Mucosa of stomach (tissue), 1 donor: Measurements from ENCODE around the gene DHX36.

Experiments used
- H3K27me3 ChIP-seq: one replicate; pipeline ENCODE4 v1.7.0; 2013; ENCODE audit warnings: mild to moderate bottlenecking, low read length; ENCODE audit not compliant: control insufficient read depth, insufficient read depth
- H3K36me3 ChIP-seq: one replicate; pipeline ENCODE4 v1.7.0; 2013; ENCODE audit warnings: low read length; ENCODE audit not compliant: control insufficient read depth, insufficient read depth
- H3K4me1 ChIP-seq: one replicate; pipeline ENCODE4 v1.7.0; 2013; ENCODE audit warnings: mild to moderate bottlenecking, low read length; ENCODE audit not compliant: control insufficient read depth, insufficient read depth
- H3K4me3 ChIP-seq: one replicate; pipeline ENCODE4 v1.7.0; 2013; ENCODE audit warnings: low read length
- H3K9ac ChIP-seq: one replicate; pipeline ENCODE4 v1.7.0; 2013; ENCODE audit warnings: mild to moderate bottlenecking, low read length, moderate library complexity
- H3K9me3 ChIP-seq: one replicate; pipeline ENCODE4 v1.7.0; 2013; ENCODE audit warnings: mild to moderate bottlenecking, low read length, moderate library complexity; ENCODE audit not compliant: control insufficient read depth
- donor health status: Pancreatic carcinoma.

The DHX36 gene

GRCh38 chr3:154275965-154276364 lies 48.3 kb downstream of the DHX36 start:
- no peak overlapping the region for H3K4me3 ChIP-seq
- H3K27me3 ChIP-seq, result no peaks in the 10 kb centered on the region
- H3K9me3 ChIP-seq, result no peaks in the 10 kb centered on the region
- peaks cover 4% of the 10 kb centered on the region for H3K4me1 ChIP-seq
- H3K36me3 ChIP-seq, result peaks cover 3% of the 10 kb centered on the region
- no peak overlapping the region for H3K9ac ChIP-seq

DNA sequence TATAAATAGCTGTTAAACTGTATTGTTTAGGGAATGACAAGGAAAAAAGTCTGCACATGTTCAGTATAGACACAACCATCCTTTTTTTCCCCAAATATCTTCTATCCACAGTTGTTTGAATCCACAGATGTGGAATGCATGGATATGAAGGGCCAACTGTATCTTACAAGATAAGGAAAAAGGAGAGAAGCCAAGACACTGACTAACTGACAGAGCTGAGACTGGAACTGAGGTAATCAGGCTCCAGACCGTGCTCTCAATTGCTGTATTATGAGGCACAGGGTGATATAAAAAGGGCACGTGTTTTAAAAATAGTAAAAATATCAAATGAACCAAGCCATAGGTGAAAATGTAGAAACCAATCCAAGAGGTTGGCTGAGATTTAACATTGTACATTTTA lies 49.0 kb downstream of the DHX36 start:
- Histone ChIP-seq H3K27me3 (no peaks in the 10 kb centered on the region), H3K9ac (no peak overlapping the region), H3K9me3 (no peaks in the 10 kb centered on the region), H3K4me1 (no peaks in the 10 kb centered on the region), H3K4me3 (no peak overlapping the region), H3K36me3 (peaks cover 3% of the 10 kb centered on the region)

DNA sequence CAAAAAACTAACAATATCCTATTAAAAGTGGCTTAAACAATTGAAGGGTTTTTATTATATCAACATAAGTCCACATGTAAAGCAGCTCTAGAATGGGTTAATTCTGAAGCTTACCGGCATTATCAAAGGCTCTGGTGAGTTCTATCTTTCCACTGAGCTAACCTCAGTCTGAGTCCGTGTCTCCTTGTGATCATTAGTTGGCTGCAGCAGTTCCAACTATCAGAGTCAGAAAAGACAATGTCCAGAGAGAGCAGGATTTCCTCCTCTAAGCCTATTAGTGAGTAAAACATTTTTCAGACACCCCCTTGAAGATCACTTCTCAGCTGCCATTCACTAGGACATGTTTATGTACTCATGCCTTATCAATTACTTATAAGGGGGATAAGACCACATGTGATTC lies 49.9 kb downstream of the DHX36 start:
- Histone ChIP-seq H3K9ac (no peak overlapping the region), H3K27me3 (no peaks in the 10 kb centered on the region), H3K36me3 (peaks cover 3% of the 10 kb centered on the region), H3K4me3 (no peak overlapping the region), H3K4me1 (no peaks in the 10 kb centered on the region), H3K9me3 (no peaks in the 10 kb centered on the region)

- no peak overlapping the region for H3K9ac ChIP-seq
- no peak overlapping the region for H3K4me3 ChIP-seq
- H3K9me3 ChIP-seq, result no peaks in the 10 kb centered on the region
- H3K27me3 ChIP-seq, result no peaks in the 10 kb centered on the region
- peaks cover 3% of the 10 kb centered on the region for H3K36me3 ChIP-seq
- no peaks in the 10 kb centered on the region for H3K4me1 ChIP-seq
Observed at GRCh38 chr3:154273381-154273780, 50.9 kb downstream of the DHX36 start.

DNA sequence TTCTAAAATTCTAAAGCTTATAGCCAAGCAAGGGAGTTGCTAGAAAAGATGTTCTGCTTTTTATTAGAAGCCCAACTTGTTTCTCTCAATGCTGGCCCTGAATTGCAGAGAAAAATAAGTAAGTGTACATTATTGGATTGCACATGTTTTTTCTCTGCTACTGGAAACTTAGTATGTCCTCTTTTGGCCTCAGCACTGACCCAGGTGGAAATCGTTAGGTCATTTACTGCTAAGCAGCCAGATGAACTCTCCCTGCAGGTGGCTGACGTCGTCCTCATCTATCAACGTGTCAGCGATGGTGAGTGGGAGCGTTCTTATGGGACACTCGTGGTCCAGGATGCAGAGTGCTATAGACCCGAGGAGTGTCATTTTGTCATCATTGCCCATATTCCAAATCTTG lies 69.8 kb downstream of the DHX36 start:
- H3K4me3 ChIP-seq, result no peak overlapping the region
- H3K4me1 ChIP-seq, result no peaks in the 10 kb centered on the region
- no peaks in the 10 kb centered on the region for H3K36me3 ChIP-seq
- H3K9ac ChIP-seq, result no peak overlapping the region
- H3K27me3 ChIP-seq, result no peaks in the 10 kb centered on the region
- no peaks in the 10 kb centered on the region for H3K9me3 ChIP-seq

DNA sequence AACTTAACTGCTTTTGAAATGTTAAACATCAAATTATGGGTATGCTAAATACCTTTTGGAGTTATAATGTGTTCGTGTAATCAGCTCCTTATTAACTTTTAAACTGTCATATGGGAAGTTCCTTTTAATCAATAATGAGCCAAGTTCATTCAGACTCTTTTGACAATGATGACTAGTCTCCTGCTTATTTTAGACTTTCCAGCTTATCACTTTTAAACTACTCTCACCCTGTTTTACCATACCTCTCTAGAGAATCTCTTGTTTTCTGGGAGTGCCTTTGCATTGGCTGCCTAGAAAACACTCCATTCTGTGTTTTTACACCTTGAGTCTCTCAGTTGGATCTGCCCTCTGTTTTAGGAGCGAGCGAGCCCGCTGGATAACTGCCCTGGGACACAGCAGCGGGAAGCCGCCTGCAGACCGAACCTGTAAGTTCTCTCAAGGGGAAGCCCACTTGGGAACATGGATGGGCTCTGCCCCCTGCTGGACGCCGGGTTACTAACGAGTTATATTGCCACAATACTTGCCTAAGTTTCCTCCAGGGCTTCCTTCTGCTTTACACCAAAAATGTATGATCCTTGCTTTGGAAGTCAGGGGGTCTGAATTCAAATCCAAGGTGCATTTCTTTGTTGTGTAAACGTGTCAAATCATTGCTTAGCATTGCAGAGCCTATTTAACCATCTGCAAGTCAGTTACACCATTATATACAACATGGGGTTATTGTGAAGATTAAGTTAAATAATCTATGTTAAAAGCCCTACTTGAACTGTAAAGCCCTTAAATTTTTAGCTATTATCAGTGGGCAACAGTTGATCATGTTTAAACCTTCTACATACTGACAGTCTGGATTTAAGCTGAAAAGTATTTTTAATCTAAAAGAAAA lies 71.3 kb downstream of the DHX36 start:
- no peaks in the 10 kb centered on the region for H3K27me3 ChIP-seq
- H3K4me1 ChIP-seq, result no peaks in the 10 kb centered on the region
- no peak overlapping the region for H3K4me3 ChIP-seq
- no peaks in the 10 kb centered on the region for H3K36me3 ChIP-seq
- no peak overlapping the region for H3K9ac ChIP-seq
- no peaks in the 10 kb centered on the region for H3K9me3 ChIP-seq

GRCh38 chr3:154251610-154252009 lies 72.7 kb downstream of the DHX36 start:
- H3K9ac ChIP-seq, result no peak overlapping the region
- no peak overlapping the region for H3K4me3 ChIP-seq
- no peaks in the 10 kb centered on the region for H3K9me3 ChIP-seq
- no peaks in the 10 kb centered on the region for H3K4me1 ChIP-seq
- no peaks in the 10 kb centered on the region for H3K27me3 ChIP-seq
- no peaks in the 10 kb centered on the region for H3K36me3 ChIP-seq

GRCh38 chr3:154250291-154250690 lies 74.0 kb downstream of the DHX36 start:
- no peak overlapping the region for H3K4me3 ChIP-seq
- H3K9me3 ChIP-seq, result no peaks in the 10 kb centered on the region
- no peak overlapping the region for H3K9ac ChIP-seq
- H3K36me3 ChIP-seq, result no peaks in the 10 kb centered on the region
- no peaks in the 10 kb centered on the region for H3K4me1 ChIP-seq
- no peaks in the 10 kb centered on the region for H3K27me3 ChIP-seq

- H3K4me3 ChIP-seq, result no peak overlapping the region
- no peak overlapping the region for H3K9ac ChIP-seq
- no peaks in the 10 kb centered on the region for H3K9me3 ChIP-seq
- no peaks in the 10 kb centered on the region for H3K4me1 ChIP-seq
- no peaks in the 10 kb centered on the region for H3K36me3 ChIP-seq
- no peaks in the 10 kb centered on the region for H3K27me3 ChIP-seq
Observed at GRCh38 chr3:154247806-154248415, 76.4 kb downstream of the DHX36 start.

- Histone ChIP-seq H3K36me3 (no peaks in the 10 kb centered on the region), H3K9ac (no peak overlapping the region), H3K27me3 (no peaks in the 10 kb centered on the region), H3K4me1 (no peaks in the 10 kb centered on the region), H3K4me3 (no peak overlapping the region), H3K9me3 (no peaks in the 10 kb centered on the region)
Observed at GRCh38 chr3:154244644-154245043, 79.6 kb downstream of the DHX36 start.

DNA sequence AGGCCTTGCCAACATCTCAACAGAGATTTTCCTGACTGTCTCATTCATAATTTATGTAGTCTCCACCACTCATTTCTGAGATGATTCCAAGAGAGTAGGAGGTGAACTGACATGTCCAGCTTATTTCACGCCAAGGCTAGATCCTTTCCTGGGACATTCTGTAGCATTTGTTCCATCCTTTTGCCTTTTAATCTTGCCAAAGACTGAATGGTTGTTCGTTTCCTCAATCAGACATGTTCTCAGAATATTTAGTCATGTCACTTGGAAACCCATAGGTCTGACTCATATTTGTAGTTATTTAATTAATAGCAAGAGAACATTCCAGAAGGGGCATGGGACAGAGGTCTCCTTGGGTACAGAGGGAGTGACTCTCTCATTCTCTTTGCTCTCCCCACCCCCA lies 80.9 kb downstream of the DHX36 start:
- H3K27me3 ChIP-seq, result no peaks in the 10 kb centered on the region
- no peaks in the 10 kb centered on the region for H3K4me1 ChIP-seq
- H3K9ac ChIP-seq, result no peak overlapping the region
- no peaks in the 10 kb centered on the region for H3K36me3 ChIP-seq
- H3K4me3 ChIP-seq, result no peak overlapping the region
- no peaks in the 10 kb centered on the region for H3K9me3 ChIP-seq

DNA sequence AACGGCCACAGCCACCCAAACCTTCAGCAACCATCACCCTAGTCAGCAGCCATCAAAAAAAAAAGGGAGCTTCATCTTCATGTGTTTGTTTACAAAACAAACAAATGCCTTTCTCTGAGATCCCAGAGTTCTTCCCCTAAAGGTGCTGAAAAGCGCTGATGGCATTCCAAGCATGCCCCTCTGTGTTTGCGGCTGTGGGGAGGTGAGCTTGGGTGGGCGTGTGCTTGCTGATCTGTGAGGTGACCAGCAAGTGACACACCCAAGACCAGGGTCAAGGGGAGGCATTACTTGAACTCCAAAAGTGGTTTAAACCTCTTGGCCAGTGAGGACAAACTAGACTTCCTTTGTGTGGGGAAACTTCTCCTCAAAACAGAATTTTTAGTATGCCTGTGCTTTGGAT lies 81.5 kb downstream of the DHX36 start:
- no peaks in the 10 kb centered on the region for H3K9me3 ChIP-seq
- H3K27me3 ChIP-seq, result no peaks in the 10 kb centered on the region
- H3K4me1 ChIP-seq, result no peaks in the 10 kb centered on the region
- H3K4me3 ChIP-seq, result no peak overlapping the region
- no peak overlapping the region for H3K9ac ChIP-seq
- H3K36me3 ChIP-seq, result no peaks in the 10 kb centered on the region
